HG02973 (cell line): ENCODE results near the gene CFL1.

Source experiments
- ATAC-seq: cut with Tn5 transposase; IDR thresholded peaks from one replicate; pipeline ENCODE4 v1.9.1; 2021; ENCODE audit warnings: moderate library complexity; ENCODE audit not compliant: unreplicated experiment

The CFL1 gene

GRCh38 chr11:65809496-65809895 is 48.5 kb downstream of the CFL1 start:
- no peak for ATAC-seq

GRCh38 chr11:65808744-65809341 is 49.1 kb downstream of the CFL1 start:
- no peak for ATAC-seq

GRCh38 chr11:65806979-65807378 is 51.0 kb downstream of the CFL1 start:
- no peak for ATAC-seq
